GM21360 (cell line): ENCODE data around the gene MIB2.

Experiments used
- ATAC-seq: cut with Tn5 transposase; IDR thresholded peaks from one replicate; pipeline ENCODE4 v1.9.1; 2021; ENCODE audit warnings: mild to moderate bottlenecking, moderate library complexity; ENCODE audit not compliant: unreplicated experiment

The MIB2 gene

DNA sequence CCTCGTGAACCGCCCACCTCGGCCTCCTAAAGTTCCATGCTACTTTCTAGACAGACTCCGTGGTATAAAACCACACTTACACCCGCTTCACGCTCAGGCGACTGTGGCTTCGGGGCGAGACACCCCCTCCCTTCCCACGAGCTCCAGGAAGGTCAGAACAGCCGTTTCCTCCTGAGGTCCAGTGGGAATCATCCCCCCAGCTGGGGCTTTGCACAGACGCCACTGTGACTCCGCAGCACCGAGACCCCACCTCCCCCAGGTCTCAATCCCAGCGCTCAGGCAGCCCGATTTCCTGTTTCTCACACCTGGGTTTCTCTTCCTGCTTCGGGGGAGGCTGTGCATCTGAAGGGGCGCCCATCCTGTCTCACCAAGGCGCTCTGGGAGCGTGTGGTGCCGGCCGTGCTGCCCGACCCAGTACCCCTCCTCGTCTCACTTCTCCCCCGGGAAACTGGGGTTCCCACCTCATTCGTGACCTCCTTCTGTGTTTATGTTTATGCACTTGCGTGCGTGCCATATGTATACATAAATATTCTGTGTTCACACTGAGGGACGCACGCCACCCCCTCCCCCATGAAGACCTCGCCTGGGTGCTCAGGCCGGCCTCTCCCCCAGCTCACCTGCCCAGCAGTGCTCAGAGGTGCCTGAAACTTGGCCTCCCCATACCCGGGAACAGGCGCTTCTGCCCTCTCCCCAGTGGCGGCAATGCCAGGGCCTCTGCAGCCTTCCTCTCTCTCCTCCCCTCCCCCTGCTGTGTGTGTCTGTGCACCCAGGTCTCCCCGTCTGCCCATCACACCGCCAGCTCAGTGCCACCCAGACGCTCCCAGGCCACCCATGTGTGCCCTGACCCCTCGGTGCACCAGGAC is 62.6 kb downstream of the MIB2 start:
- ATAC-seq: peak; percentile 43

DNA sequence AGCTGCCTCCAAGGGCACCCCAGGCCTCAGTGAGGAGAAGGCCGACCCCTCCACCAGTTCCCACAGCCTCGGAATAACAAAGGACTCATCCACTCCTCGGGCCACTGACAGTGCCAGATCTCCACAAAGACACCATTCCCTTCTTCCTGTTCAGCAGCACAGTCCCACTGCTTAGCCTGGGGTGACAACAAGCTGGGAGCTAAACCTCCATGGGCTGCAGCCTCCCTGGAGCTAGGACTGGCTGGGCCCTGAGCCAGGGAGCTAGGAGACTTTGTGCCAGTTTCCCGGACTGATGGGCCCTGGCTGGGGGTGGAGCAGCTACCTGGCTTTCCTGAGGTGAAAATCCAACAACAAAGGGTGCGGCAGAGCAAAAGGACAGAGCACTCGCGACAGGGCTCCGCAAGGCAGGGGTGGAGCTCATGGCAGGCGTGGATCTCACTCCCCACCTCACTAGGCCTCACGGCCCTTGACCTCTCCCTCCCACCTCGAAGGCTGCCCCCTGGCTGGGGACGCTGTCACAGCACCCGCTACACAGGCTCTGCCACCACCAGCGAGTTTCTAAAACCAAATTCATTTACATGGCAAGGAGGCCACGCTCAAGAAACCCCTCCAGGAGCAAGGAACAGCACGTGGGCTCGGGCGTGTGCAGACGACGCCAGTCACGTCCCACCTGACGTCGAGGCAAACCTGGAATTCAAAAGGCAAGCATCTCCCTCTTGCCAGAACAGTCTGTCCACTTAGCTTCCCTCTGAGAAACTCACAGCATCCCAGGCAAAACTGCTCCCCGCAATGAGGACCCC is 63.5 kb downstream of the MIB2 start:
- peak; percentile 39 for ATAC-seq
